Naive thymus-derived CD8-positive, alpha-beta T cell (primary cell): ENCODE results near the gene HTT. TPM values are rescaled to one million over a fixed set of nuclear protein-coding genes. Genes with fewer than 3 reads are reported as not detected.
A peak's percentile ranks its signal among the peaks of the same experiment; 100 is the strongest.

Experiments used
- ATAC-seq, 2 donors: fragments of 150-1000 bp; cut with Tn5 transposase in 1 of 2; sonication (Bioruptor Pico), chemical (Tn5 transposase) in 1 of 2; 1 replicate in 1 of 2; 2 replicates in 1 of 2; pipeline ENCODE4 v1.10.0; 2021; ENCODE audit warnings: mild to moderate bottlenecking in 2 of 2, moderate library complexity in 2 of 2
- POLR2A ChIA-PET: fragments of 350-600 bp; sonication (Branson Sonifier 250); formaldehyde crosslinking; loops from one replicate; lab custom pipeline; 2021; ENCODE audit warnings: antibody characterized with exemption; lab: Charles Lee
- DNase-seq, 10 donors: peaks; one replicate each; pipeline versions ENCODE4 v3.0.0 to v3.0.0-alpha.2; 2020 to 2022
- H3K27ac Mint-ChIP-seq, 10 donors: one replicate each; pipeline ENCODE4 v1.8.0; 2020 to 2022; ENCODE audit warnings: mild to moderate bottlenecking in 10 of 10, mixed read lengths in 10 of 10, moderate library complexity in 4 of 10, inconsistent platforms in 1 of 10
- H3K27me3 Mint-ChIP-seq, 5 donors: one replicate each; pipeline ENCODE4 v1.8.0; 2021 to 2022; ENCODE audit warnings: mixed read lengths in 5 of 5
- H3K36me3 Mint-ChIP-seq, 3 donors: one replicate each; pipeline ENCODE4 v1.8.0; 2020 to 2022; ENCODE audit warnings: mixed read lengths in 3 of 3, mild to moderate bottlenecking in 2 of 3, inconsistent platforms in 1 of 3
- H3K4me1 Mint-ChIP-seq, 4 donors: one replicate each; pipeline ENCODE4 v1.8.0; 2021 to 2022; ENCODE audit warnings: mixed read lengths in 4 of 4
- H3K4me3 Mint-ChIP-seq, 10 donors: one replicate each; pipeline ENCODE4 v1.8.0; 2020 to 2022; ENCODE audit warnings: mild to moderate bottlenecking in 10 of 10, mixed read lengths in 10 of 10, moderate library complexity in 6 of 10, inconsistent platforms in 1 of 10
- H3K9me3 Mint-ChIP-seq, 9 donors: one replicate each; pipeline ENCODE4 v1.8.0; 2020 to 2022; ENCODE audit warnings: mixed read lengths in 9 of 9, mild to moderate bottlenecking in 3 of 9, inconsistent platforms in 1 of 9, moderate library complexity in 1 of 9
- polyA plus RNA-seq, 3 donors: library from polyadenylated mRNA; unstranded; fragments of 300-500 nt; fragmentation: Illumina TruSeq; gene quantifications; one replicate each; pipeline ENCODE4 v1.2.3, GENCODE V29; 2021
- total RNA-seq, 8 experiments: library from RNA in 2 of 8; stranded (reverse) in 2 of 8; gene quantifications; one replicate each; pipeline ENCODE4 v1.2.3 and lab custom pipeline; 2021 to 2026

Gene HTT
- total and polyA plus RNA-seq, 5 experiments from 2014 or later: 2.2 to 64.6 (median 5.0) TPM

GRCh38 chr4:3096202-3096601, 21.7 kb downstream of the HTT start:
- Mint-ChIP-seq H3K36me3 (peaks cover 0 to 70% (median 23%) of the 10 kb centered on the region in 3 donors), H3K4me1 (peaks cover 0 to 17% (median 6%) of the 10 kb centered on the region in 4 donors), H3K27me3 (no peaks in the 10 kb centered on the region), H3K27ac (no peak overlapping the region), H3K9me3 (no peaks in the 10 kb centered on the region), H3K4me3 (no peak overlapping the region)
- DNase-seq (no peak), ATAC-seq (no peak)
- POLR2A ChIA-PET: interaction anchor here (0.9 kb wide), 1 partner anchor 31 kb away, joined by 3 read pairs; no protein-coding TSS in a partner anchor

DNA sequence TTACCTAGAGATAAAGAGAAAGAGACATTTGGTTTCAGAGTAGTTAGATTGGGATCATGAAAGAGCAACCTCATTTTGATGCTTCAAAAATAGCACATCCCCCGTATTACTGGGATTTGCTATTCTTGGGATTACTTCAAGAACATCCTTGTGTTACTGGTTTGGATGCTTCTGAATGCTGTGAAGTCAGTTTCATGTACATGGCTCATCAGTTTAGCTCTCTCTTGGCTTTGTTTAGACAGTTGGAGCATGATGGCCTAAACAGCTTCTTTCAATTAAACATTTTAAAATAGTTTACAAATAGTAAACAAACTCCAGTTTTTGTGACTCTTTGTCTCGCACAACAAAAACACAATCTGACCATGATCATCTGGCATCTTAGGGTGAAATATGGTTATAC, 23.9 kb downstream of the HTT start:
- Mint-ChIP-seq H3K27ac (peak overlapping the region in 1 of 10 donors; percentile 6), H3K9me3 (no peaks in the 10 kb centered on the region), H3K36me3 (peaks cover 0 to 73% (median 18%) of the 10 kb centered on the region in 3 donors)

DNA sequence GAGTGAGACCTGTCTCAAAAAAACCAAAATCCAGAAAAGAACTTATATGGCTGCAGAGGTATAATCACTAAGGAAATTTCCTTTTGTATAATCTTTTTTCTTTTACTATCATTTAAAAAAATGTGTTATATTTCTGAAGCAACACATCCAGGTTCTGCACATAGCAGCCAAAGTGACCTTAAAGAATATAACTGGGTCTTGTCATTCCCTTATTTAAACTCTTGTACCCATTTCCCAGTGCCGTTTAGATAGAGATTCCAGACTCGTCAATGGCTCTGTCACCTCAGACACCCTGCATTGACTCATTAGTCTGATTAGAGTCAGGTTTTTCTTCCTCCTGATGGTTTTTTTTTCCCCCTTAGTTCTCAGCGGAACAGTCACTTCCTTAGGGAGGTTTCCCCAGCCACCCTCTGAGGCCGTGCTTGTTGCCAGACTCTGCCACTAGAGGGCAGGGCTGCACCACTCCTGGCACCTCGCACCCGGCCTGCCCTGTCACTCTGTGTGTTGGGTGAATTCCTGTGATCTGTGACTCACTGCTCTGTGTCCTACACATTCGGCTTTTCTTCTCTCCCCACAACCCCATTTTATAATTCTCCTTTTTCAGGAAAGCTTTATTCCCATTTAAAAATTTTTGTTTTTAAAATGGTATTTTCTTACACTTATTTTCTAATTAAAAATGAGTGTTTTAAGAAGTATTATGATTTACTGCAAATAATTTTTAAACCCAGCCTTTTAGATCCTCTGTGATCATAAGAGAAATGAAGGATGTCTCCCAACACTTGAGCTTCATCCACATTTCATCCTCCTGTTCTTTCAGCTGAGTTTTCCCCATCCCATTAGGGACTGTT, 32.1 kb downstream of the HTT start:
- Mint-ChIP-seq H3K9me3 (no peaks in the 10 kb centered on the region), H3K27me3 (no peaks in the 10 kb centered on the region), H3K27ac (peak overlapping the region in 4 of 10 donors; percentile 14 to 68 (median 38)), H3K36me3 (peaks cover 0 to 89% (median 16%) of the 10 kb centered on the region in 3 donors), H3K4me1 (peaks cover 8 to 12% (median 8%) of the 10 kb centered on the region in 4 donors), H3K4me3 (no peak overlapping the region)
- ATAC-seq (peak; percentile 99), DNase-seq (peak; percentile 63 to 86 (median 74))
- POLR2A ChIA-PET: interaction anchor here (0.8 kb wide), 1 partner anchor 46 kb away, joined by 3 read pairs; no protein-coding TSS in a partner anchor

More for the DNA sequence above, 23.9 kb downstream of the HTT start:
- Mint-ChIP-seq H3K27me3 (no peaks in the 10 kb centered on the region), H3K4me3 (no peak overlapping the region), H3K4me1 (peaks cover 3 to 16% (median 10%) of the 10 kb centered on the region in 4 donors)
- DNase-seq (no peak), ATAC-seq (no peak)
- POLR2A ChIA-PET: no interaction called here

DNA sequence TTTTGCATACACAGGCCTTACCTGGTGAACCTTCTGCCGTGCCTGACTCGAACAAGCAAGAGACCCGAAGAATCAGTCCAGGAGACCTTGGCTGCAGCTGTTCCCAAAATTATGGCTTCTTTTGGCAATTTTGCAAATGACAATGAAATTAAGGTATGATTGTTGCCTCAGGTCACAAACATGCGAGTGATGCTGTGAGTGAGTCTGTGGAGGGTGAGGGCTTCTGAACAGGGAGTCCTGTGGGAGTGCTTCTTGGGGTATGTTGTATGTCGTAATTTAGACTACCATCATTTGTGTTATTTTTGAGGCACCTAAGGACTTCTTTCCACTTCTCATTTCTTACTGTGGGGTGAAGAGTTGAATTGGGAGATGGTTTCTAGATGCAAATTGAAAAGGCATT, 32.8 kb downstream of the HTT start:
- Mint-ChIP-seq H3K9me3 (no peaks in the 10 kb centered on the region), H3K4me1 (peaks cover 5 to 8% (median 7%) of the 10 kb centered on the region in 4 donors), H3K27ac (no peak overlapping the region), H3K27me3 (no peaks in the 10 kb centered on the region), H3K36me3 (peaks cover 0 to 89% (median 22%) of the 10 kb centered on the region in 3 donors), H3K4me3 (no peak overlapping the region)
- DNase-seq (no peak), ATAC-seq (no peak)
- POLR2A ChIA-PET: interaction anchor here (0.8 kb wide), 1 partner anchor 46 kb away, joined by 3 read pairs; no protein-coding TSS in a partner anchor

- H3K9me3 Mint-ChIP-seq: no peaks in the 10 kb centered on the region
- peaks cover 5 to 8% (median 7%) of the 10 kb centered on the region in 4 donors for H3K4me1 Mint-ChIP-seq
- H3K27ac Mint-ChIP-seq: no peak overlapping the region
- H3K36me3 Mint-ChIP-seq: peaks cover 0 to 89% (median 22%) of the 10 kb centered on the region in 3 donors
- ATAC-seq (no peak), DNase-seq (no peak)
- no peak overlapping the region for H3K4me3 Mint-ChIP-seq
- POLR2A ChIA-PET: no interaction called here
- no peaks in the 10 kb centered on the region for H3K27me3 Mint-ChIP-seq
These were observed 33.2 kb downstream of the HTT start for GRCh38 chr4:3107691-3108121.

- Mint-ChIP-seq H3K4me1 (peaks cover 5 to 8% (median 7%) of the 10 kb centered on the region in 4 donors), H3K27ac (no peak overlapping the region), H3K27me3 (no peaks in the 10 kb centered on the region), H3K4me3 (no peak overlapping the region), H3K36me3 (peaks cover 0 to 89% (median 22%) of the 10 kb centered on the region in 3 donors), H3K9me3 (no peaks in the 10 kb centered on the region)
- DNase-seq: no peak
- no peak for ATAC-seq
- POLR2A ChIA-PET: no interaction called here
These were observed 33.7 kb downstream of the HTT start for GRCh38 chr4:3108211-3108610.

GRCh38 chr4:3111461-3111860, 37.0 kb downstream of the HTT start:
- POLR2A ChIA-PET: no interaction called here

GRCh38 chr4:3112201-3112600, 37.7 kb downstream of the HTT start:
- H3K4me3 Mint-ChIP-seq: no peak overlapping the region
- H3K27me3 Mint-ChIP-seq: no peaks in the 10 kb centered on the region
- no peaks in the 10 kb centered on the region for H3K9me3 Mint-ChIP-seq
- ATAC-seq (no peak), DNase-seq (no peak)
- POLR2A ChIA-PET: no interaction called here
- H3K36me3 Mint-ChIP-seq: peaks cover 0 to 97% (median 28%) of the 10 kb centered on the region in 3 donors
- peaks cover 0 to 4% (median 0%) of the 10 kb centered on the region in 4 donors for H3K4me1 Mint-ChIP-seq
- peak overlapping the region in 1 of 10 donors; percentile 3 for H3K27ac Mint-ChIP-seq

More at GRCh38 chr4:3111461-3111860, 37.0 kb downstream of the HTT start:
- ATAC-seq: no peak
- Mint-ChIP-seq H3K4me3 (no peak overlapping the region), H3K27me3 (no peaks in the 10 kb centered on the region), H3K9me3 (no peaks in the 10 kb centered on the region), H3K27ac (peak overlapping the region in 2 of 10 donors; percentile 12 to 51), H3K36me3 (peaks cover 0 to 97% (median 27%) of the 10 kb centered on the region in 3 donors), H3K4me1 (peaks cover 3 to 7% (median 3%) of the 10 kb centered on the region in 4 donors)
- DNase-seq: no peak

- POLR2A ChIA-PET: no interaction called here
- Mint-ChIP-seq H3K27ac (peak overlapping the region in 1 of 10 donors; percentile 3), H3K36me3 (peaks cover 0 to 97% (median 22%) of the 10 kb centered on the region in 3 donors)
These were observed 38.4 kb downstream of the HTT start for GRCh38 chr4:3112609-3113469.

DNA sequence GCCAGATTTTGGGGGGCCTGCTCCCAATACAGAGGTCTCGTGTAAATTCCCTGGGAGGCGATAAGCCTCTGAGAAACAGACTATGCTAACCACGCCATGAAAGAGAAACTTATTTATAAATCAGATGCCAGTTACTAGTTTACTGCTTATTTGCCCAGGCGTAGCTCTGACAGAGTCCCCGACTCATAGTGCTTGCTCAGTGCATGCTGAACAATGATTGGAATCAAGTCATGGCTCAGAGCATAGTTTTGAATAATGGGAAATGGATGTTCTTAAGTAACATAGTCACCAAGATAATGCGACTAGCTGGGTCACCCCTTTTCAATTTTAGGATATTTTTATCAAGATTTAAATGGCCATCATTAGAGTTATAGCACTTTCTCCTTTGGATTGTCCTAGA, 39.9 kb downstream of the HTT start:
- H3K27ac Mint-ChIP-seq: no peak overlapping the region
- POLR2A ChIA-PET: no interaction called here
- no peak for DNase-seq
- H3K27me3 Mint-ChIP-seq: no peaks in the 10 kb centered on the region
- peaks cover 0 to 4% (median under 1%) of the 10 kb centered on the region in 4 donors for H3K4me1 Mint-ChIP-seq
- H3K4me3 Mint-ChIP-seq: no peak overlapping the region
- ATAC-seq: no peak
- H3K9me3 Mint-ChIP-seq: no peaks in the 10 kb centered on the region
- H3K36me3 Mint-ChIP-seq: peaks cover 1 to 99% (median 24%) of the 10 kb centered on the region in 3 donors

More at GRCh38 chr4:3112609-3113469, 38.4 kb downstream of the HTT start:
- no peak for DNase-seq
- H3K4me1 Mint-ChIP-seq: peaks cover 0 to 4% (median 0%) of the 10 kb centered on the region in 4 donors
- no peak for ATAC-seq
- no peaks in the 10 kb centered on the region for H3K27me3 Mint-ChIP-seq
- no peaks in the 10 kb centered on the region for H3K9me3 Mint-ChIP-seq
- H3K4me3 Mint-ChIP-seq: no peak overlapping the region

DNA sequence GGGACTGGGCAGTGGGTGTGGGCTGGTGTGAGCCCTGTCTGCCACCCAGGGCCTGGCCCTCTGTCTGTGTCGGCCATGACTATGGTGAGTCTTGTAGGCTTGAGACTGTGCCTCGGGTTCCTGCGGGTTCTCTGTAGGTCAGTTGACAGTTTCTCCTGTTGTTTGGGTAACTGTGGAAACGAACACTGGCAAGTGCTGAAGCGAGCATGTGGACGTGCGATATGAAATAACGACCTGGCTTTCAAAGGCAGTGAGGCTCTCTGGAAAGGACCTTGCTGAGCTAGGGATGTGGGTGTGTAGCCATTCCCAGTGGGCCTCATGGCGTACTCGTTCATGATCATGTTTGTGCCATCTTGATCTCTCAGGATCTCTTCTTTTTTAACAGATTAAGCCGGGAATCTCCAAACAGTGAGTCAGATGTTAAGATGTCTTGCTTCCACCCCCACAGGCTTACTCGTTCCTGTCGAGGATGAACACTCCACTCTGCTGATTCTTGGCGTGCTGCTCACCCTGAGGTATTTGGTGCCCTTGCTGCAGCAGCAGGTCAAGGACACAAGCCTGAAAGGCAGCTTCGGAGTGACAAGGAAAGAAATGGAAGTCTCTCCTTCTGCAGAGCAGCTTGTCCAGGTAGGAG, 41.3 kb downstream of the HTT start:
- ATAC-seq (no peak), DNase-seq (no peak)
- peaks cover 0 to 3% (median 0%) of the 10 kb centered on the region in 4 donors for H3K4me1 Mint-ChIP-seq
- H3K27ac Mint-ChIP-seq: no peak overlapping the region
- no peaks in the 10 kb centered on the region for H3K27me3 Mint-ChIP-seq
- no peaks in the 10 kb centered on the region for H3K9me3 Mint-ChIP-seq
- H3K36me3 Mint-ChIP-seq: peaks cover 4 to 97% (median 19%) of the 10 kb centered on the region in 3 donors
- POLR2A ChIA-PET: no interaction called here
- H3K4me3 Mint-ChIP-seq: no peak overlapping the region

DNA sequence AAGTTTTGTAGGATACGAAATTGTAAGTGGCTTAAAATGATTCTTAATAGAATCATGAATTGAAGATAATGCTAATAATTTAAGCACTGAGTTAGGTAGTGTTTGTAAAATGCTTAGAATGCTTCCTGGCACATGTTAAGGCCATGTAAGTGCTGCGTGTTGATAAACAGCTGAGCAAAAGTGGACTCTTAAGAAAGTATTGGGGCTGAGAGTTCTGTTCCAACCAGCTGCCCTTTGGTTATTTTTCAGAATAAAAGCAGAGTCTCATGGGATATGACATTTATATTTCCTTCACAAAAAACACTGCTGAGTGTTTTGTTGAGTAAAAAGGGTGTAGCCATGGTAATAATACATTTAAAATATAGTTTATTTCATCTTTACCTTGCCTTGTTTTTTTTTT, 42.5 kb downstream of the HTT start:
- POLR2A ChIA-PET: no interaction called here
- H3K27me3 Mint-ChIP-seq: no peaks in the 10 kb centered on the region
- peaks cover 1 to 3% (median 2%) of the 10 kb centered on the region in 4 donors for H3K4me1 Mint-ChIP-seq
- H3K27ac Mint-ChIP-seq: no peak overlapping the region
- ATAC-seq (no peak), DNase-seq (no peak)
- H3K4me3 Mint-ChIP-seq: no peak overlapping the region
- no peaks in the 10 kb centered on the region for H3K9me3 Mint-ChIP-seq
- peaks cover 4 to 96% (median 18%) of the 10 kb centered on the region in 3 donors for H3K36me3 Mint-ChIP-seq
